WERI-Rb-1 (cell line): ENCODE measurements around the gene BTBD19.

Experiments used
- DNase-seq: peaks from one replicate; pipeline ENCODE4 v3.0.0-alpha.2; 2020
- H3K27ac ChIP-seq: fragments of 250-450 bp; sonication (Bioruptor Pico); 2 replicates; pipeline ENCODE4 v1.5.1; 2020; ENCODE audit warnings: mild to moderate bottlenecking, moderate library complexity
- H3K27me3 ChIP-seq: fragments of 250-450 bp; sonication (Bioruptor Pico); 2 replicates; pipeline ENCODE4 v1.5.1; 2021; ENCODE audit warnings: mild to moderate bottlenecking, low read depth, moderate library complexity; ENCODE audit not compliant: insufficient read depth, severe bottlenecking
- H3K36me3 ChIP-seq: fragments of 250-450 bp; sonication (Bioruptor Pico); 2 replicates; pipeline ENCODE4 v1.5.1; 2020; ENCODE audit warnings: mild to moderate bottlenecking, moderate library complexity
- H3K4me3 ChIP-seq: 2 replicates; pipeline ENCODE4 v1.5.1; 2011; ENCODE audit warnings: low read depth, mild to moderate bottlenecking, control low read depth, low read length
- H3K9me3 ChIP-seq: fragments of 250-450 bp; sonication (Bioruptor Pico); 2 replicates; pipeline ENCODE4 v1.5.1; 2021; ENCODE audit warnings: mild to moderate bottlenecking, moderate library complexity; ENCODE audit not compliant: severe bottlenecking
- CTCF ChIP-seq: IDR thresholded peaks from 2 replicates; pipeline ENCODE4 v1.5.1; 2011; ENCODE audit warnings: low read depth, mild to moderate bottlenecking, control low read depth, inconsistent platforms, low read length

BTBD19 gene

GRCh38 chr1:44775930-44776729 lies 32.2 kb upstream of the BTBD19 start:
- Histone ChIP-seq H3K27me3 (no peaks in the 10 kb centered on the region), H3K36me3 (peaks cover 52% of the 10 kb centered on the region)
- no peak for DNase-seq

GRCh38 chr1:44776730-44777068 lies 31.6 kb upstream of the BTBD19 start:
- peak overlapping the region; percentile 73 for H3K4me3 ChIP-seq
- H3K9me3 ChIP-seq: no peaks in the 10 kb centered on the region
- H3K36me3 ChIP-seq: peaks cover 56% of the 10 kb centered on the region
- H3K27ac ChIP-seq: peak overlapping the region; percentile 82; the same call in 1 of the 2 replicates
- no peak for DNase-seq
- no peaks in the 10 kb centered on the region for H3K27me3 ChIP-seq
- TF ChIP-seq CTCF: no peak

More at GRCh38 chr1:44775930-44776729, 32.2 kb upstream of the BTBD19 start:
- H3K9me3 ChIP-seq: no peaks in the 10 kb centered on the region
- peak overlapping the region; percentile 73 for H3K4me3 ChIP-seq
- no peak for TF ChIP-seq CTCF
- peak overlapping the region; percentile 82 for H3K27ac ChIP-seq

GRCh38 chr1:44777547-44777946 lies 30.8 kb upstream of the BTBD19 start:
- Histone ChIP-seq H3K4me3 (no peak overlapping the region), H3K27ac (no peak overlapping the region), H3K9me3 (no peaks in the 10 kb centered on the region), H3K27me3 (no peaks in the 10 kb centered on the region), H3K36me3 (peaks cover 58% of the 10 kb centered on the region)
- no peak for DNase-seq
- no peak for TF ChIP-seq CTCF

- Histone ChIP-seq H3K27ac (no peak overlapping the region), H3K36me3 (peaks cover 58% of the 10 kb centered on the region), H3K27me3 (no peaks in the 10 kb centered on the region), H3K9me3 (no peaks in the 10 kb centered on the region), H3K4me3 (no peak overlapping the region)
- no peak for TF ChIP-seq CTCF
- DNase-seq: no peak
These were observed 30.2 kb upstream of the BTBD19 start for GRCh38 chr1:44777969-44778635.

- H3K4me3 ChIP-seq: no peak overlapping the region
- peaks cover 58% of the 10 kb centered on the region for H3K36me3 ChIP-seq
- H3K9me3 ChIP-seq: no peaks in the 10 kb centered on the region
- no peak for DNase-seq
- H3K27me3 ChIP-seq: no peaks in the 10 kb centered on the region
- no peak for TF ChIP-seq CTCF
- no peak overlapping the region for H3K27ac ChIP-seq
These were observed 29.4 kb upstream of the BTBD19 start for GRCh38 chr1:44778705-44779576.
